Choroid plexus epithelial cell (primary cell): ENCODE measurements around the gene CCDC112.

Experiments used
- DNase-seq: peaks from one replicate; pipeline ENCODE4 v3.0.0-alpha.2; 2010; ENCODE audit warnings: low read depth
- H3K4me3 ChIP-seq: 2 replicates; pipeline ENCODE4 v1.5.1; 2011; ENCODE audit warnings: low read depth, mild to moderate bottlenecking, control low read depth, low read length, moderate library complexity
- TF ChIP-seq, protein P1 (sequence below): conservative IDR thresholded peaks from 2 replicates; pipeline ENCODE4 v1.5.1; 2011; ENCODE audit warnings: low read depth, mild to moderate bottlenecking, control low read depth, inconsistent platforms, low read length, moderate library complexity

CCDC112 gene

DNA sequence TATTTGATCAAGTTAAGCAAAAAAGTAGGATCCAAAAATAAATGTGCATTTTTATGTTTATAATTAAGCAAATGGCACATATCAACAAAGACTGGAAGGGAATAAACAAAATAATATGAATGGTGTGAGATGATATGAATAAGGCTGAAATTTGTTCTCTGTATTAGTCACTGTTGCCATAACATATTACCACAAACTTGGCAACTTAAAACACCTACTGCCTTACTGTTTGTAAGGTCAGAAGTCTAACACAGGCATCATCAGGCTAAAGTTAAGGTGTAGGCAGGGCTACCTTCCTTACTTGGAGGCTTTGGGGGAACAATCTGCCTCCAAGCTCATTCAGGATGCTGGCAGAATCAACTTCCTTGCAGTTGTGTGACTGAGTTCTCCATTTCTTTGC lies 53.0 kb downstream of the CCDC112 start:
- TF ChIP-seq, protein P1, sequence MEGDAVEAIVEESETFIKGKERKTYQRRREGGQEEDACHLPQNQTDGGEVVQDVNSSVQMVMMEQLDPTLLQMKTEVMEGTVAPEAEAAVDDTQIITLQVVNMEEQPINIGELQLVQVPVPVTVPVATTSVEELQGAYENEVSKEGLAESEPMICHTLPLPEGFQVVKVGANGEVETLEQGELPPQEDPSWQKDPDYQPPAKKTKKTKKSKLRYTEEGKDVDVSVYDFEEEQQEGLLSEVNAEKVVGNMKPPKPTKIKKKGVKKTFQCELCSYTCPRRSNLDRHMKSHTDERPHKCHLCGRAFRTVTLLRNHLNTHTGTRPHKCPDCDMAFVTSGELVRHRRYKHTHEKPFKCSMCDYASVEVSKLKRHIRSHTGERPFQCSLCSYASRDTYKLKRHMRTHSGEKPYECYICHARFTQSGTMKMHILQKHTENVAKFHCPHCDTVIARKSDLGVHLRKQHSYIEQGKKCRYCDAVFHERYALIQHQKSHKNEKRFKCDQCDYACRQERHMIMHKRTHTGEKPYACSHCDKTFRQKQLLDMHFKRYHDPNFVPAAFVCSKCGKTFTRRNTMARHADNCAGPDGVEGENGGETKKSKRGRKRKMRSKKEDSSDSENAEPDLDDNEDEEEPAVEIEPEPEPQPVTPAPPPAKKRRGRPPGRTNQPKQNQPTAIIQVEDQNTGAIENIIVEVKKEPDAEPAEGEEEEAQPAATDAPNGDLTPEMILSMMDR: no peak
- DNase-seq: peak; percentile 47
- no peak overlapping the region for H3K4me3 ChIP-seq

DNA sequence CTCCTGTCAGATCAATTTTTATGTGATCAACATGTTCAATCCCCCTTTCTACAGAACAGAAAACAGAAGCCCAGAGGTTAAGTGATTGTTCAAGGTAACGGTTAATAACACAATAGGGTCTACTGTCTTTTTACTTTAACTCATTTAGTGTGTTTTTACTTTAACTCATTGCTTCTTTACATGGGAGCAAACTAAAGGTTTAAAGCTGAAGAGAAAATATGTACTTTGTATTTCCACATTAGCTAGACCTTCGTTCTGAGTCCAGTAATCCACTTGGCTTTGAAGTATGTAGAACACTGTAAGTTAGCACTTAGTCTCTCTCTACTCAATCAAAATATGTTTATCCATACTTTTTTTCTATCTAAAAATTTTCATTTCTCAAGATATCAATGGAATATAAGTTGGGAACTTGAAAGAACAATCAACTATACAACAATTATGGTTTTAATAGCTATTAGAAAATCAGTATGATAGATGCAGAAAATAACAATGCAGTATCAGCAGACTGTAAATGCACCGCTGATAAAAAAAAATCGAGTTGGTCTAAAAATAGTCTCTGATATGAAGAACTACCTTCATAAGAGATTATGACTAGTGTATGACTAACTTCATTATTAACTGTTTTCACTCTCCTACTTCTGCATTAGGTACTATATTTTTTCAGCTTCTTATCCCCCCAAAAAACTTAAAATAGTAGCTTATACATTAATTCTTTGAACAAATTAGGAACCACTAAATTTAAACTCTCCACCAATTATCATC lies 54.4 kb downstream of the CCDC112 start:
- peak; percentile 6 for DNase-seq

DNA sequence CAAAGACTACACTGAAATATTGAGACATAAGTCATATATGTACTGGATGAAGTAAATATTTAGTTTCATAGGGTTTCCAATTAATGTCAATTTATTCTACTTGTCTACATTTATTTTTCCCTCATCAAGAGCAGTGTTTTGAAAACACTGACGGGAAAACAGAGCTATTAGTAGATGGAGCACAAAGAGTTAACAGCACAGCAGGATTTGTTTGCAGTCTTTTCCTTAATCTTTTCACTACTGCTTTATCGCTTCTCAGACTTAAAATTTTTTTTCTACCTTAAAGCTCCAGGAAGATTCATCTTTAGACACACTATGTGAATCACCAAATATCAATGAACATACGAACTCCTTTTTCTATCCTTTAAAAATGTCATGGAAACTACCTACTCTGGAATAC lies 59.4 kb downstream of the CCDC112 start:
- no peak overlapping the region for H3K4me3 ChIP-seq
- TF ChIP-seq, protein P1: no peak
- DNase-seq: no peak

More for the DNA sequence above, 54.4 kb downstream of the CCDC112 start:
- H3K4me3 ChIP-seq: no peak overlapping the region
- TF ChIP-seq, protein P1: no peak

DNA sequence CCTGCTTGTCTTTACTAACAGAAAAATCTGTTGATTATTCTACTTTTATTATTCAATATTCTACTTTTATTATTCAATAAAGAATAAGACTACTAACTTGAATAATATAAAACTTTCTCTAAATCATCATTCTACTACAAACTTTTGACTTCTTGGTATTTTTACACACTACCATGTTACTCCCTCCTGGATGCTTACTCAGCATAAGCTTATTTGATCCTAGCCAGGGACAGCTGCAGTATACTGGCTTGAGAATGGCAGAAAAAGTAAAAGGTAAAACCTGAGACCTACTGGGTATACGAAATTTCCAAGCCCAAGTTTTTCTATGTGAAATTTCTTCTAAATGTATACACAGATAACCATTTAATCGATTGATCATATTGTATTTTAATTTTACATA lies 59.9 kb downstream of the CCDC112 start:
- TF ChIP-seq, protein P1: no peak
- no peak overlapping the region for H3K4me3 ChIP-seq
- DNase-seq: no peak

DNA sequence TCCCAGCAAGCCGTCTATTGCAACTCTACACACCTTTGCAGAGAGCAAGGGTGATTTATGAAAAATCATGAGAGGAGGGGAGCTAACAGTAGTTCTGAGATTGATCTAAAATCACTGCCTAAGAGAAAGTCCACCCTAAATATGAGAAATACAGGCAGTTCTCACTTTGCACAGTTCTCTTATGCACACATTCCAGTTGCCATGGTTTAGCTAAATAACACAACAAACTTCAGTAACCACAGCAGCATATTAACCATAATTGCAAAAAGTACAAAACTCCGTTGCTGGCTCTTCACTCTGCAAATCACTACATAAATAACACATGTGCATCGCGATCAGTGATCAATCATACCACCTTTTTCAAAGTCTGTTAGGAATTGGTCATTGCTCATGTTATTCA lies 64.9 kb downstream of the CCDC112 start:
- DNase-seq: peak; percentile 17
- TF ChIP-seq, protein P1: no peak
- no peak overlapping the region for H3K4me3 ChIP-seq

DNA sequence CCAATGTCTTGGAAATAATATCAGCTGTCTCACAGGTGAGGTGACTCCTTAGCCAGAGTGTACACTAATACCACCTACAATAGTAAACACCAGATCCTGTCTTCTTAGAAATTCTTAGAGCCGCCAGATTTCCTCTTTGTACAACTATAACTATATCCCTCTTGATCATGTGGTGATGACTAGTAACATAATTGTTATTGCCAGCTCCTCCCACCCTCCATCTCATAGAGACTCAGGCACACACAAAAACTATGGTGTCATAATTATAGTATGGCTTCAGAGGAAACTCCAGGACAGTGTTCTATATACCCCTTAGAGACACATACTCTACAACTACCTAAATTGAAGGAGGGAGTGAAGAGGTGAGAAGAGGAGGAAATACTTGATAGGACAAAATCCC lies 66.8 kb downstream of the CCDC112 start:
- TF ChIP-seq, protein P1: no peak
- no peak for DNase-seq
- H3K4me3 ChIP-seq: no peak overlapping the region

DNA sequence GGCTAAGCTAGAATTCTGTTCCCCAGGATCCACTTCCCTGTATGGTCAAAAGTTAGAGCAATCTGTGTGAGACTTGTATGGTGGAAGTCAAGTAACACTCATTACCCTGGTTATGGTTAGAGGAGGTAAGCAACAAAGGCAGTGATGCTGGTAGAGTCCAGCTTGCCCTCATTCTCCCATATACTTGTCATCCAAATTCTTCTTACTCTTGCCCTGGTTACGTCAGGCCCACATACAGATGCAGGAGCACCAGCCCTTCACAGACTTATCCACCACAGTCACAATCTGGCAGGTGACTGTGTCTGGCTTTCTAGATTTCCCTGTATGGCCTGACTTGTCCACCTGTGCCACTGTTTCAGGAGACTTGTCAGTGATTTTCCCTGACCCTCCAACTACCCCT lies 69.2 kb downstream of the CCDC112 start:
- no peak overlapping the region for H3K4me3 ChIP-seq
- TF ChIP-seq, protein P1: no peak
- no peak for DNase-seq
